Endothelial cell of umbilical vein (primary cell): ENCODE measurements around the gene PITPNM3. TPM values are rescaled to one million over a fixed set of nuclear protein-coding genes. Genes with fewer than 3 reads are reported as not detected.

Experiments
- BruUV-seq: library from RNA; stranded (reverse); fragments of 400-500 nt; replicated peaks from 2 replicates; lab custom pipeline; 2021; lab: Mats Ljungman, UMichigan
- CTCF ChIA-PET: fragments of 300-600, 350-600 bp; sonication (Branson Sonifier 250); formaldehyde crosslinking; loops from one replicate; lab custom pipeline; 2021; ENCODE audit warnings: antibody characterized with exemption, inconsistent platforms; lab: Charles Lee
- POLR2A ChIA-PET: fragments of 300-600, 350-600 bp; sonication (Branson Sonifier 250); formaldehyde crosslinking; loops from one replicate; lab custom pipeline; 2021; ENCODE audit warnings: antibody characterized with exemption, inconsistent platforms; lab: Charles Lee
- DNase-seq: peaks from one replicate; pipeline ENCODE4 v3.0.0-alpha.2; 2011; ENCODE audit warnings: low read depth, low spot score
- FAIRE-seq: peaks from 2 replicates; lab custom pipeline; 2011; peaks lifted over from hg19 to GRCh38; lab: Jason Lieb, UNC
- H2AFZ ChIP-seq: 2 replicates; pipeline ENCODE4 v1.6.0; 2012; ENCODE audit warnings: low read depth, low read length, control low read depth, inconsistent platforms
- H3K27ac ChIP-seq: 2 replicates; pipeline ENCODE4 v1.5.1; 2011; ENCODE audit warnings: low read depth, mild to moderate bottlenecking, control low read depth, low read length, moderate library complexity; ENCODE audit not compliant: insufficient read depth
- H3K27me3 ChIP-seq, 2 experiments: 2 replicates each; pipeline versions ENCODE4 v1.6.0 to v1.6.1; 2011; ENCODE audit warnings: low read length in 2 of 2, mixed read lengths in 1 of 2; ENCODE audit not compliant: control insufficient read depth in 2 of 2, insufficient read depth in 2 of 2
- H3K36me3 ChIP-seq, 2 experiments: 2 replicates in 1 of 2; 3 replicates in 1 of 2; pipeline ENCODE4 v1.5.1; 2011; ENCODE audit warnings: low read length in 2 of 2, mild to moderate bottlenecking in 1 of 2, moderate library complexity in 1 of 2; ENCODE audit not compliant: control insufficient read depth in 2 of 2, insufficient read depth in 2 of 2; ENCODE audit errors: extremely low read depth in 1 of 2
- H3K4me1 ChIP-seq: 3 replicates; pipeline ENCODE4 v1.5.1; 2011; ENCODE audit warnings: mild to moderate bottlenecking, low read length; ENCODE audit not compliant: control insufficient read depth, insufficient read depth; ENCODE audit errors: extremely low read depth
- H3K4me2 ChIP-seq: 2 replicates; pipeline ENCODE4 v1.6.1; 2011; ENCODE audit warnings: low read length, control low read depth, mixed read lengths; ENCODE audit not compliant: insufficient read depth
- H3K4me3 ChIP-seq, 3 experiments: fragments of 200-600 bp in 1 of 3; sonication (generic), shearing (Covaris generic) in 1 of 3; replicated peaks in 1 of 3; 2 replicates each; pipeline ENCODE4 v1.5.1; 2011 to 2016; ENCODE audit warnings: control low read depth in 3 of 3, low read length in 3 of 3, mild to moderate bottlenecking in 2 of 3, inconsistent platforms in 1 of 3, low read depth in 1 of 3, moderate library complexity in 1 of 3; ENCODE audit not compliant: insufficient read depth in 1 of 3
- H3K79me2 ChIP-seq: 2 replicates; pipeline ENCODE4 v1.6.0; 2012; ENCODE audit warnings: low read length, inconsistent platforms; ENCODE audit not compliant: control insufficient read depth, insufficient read depth
- H3K9ac ChIP-seq: replicated peaks from 2 replicates; pipeline ENCODE3; 2011; ENCODE audit warnings: low read length, control low read depth; ENCODE audit not compliant: insufficient read depth; ENCODE audit errors: extremely low read depth
- H3K9me1 ChIP-seq: replicated peaks from 3 replicates; pipeline ENCODE4 v1.6.0; 2011; ENCODE audit warnings: mild to moderate bottlenecking, low read length; ENCODE audit not compliant: control insufficient read depth, insufficient read depth; ENCODE audit errors: extremely low read depth
- H3K9me3 ChIP-seq: replicated peaks from 2 replicates; pipeline ENCODE4 v1.5.1; 2012; ENCODE audit warnings: low read length, inconsistent platforms; ENCODE audit not compliant: control insufficient read depth, insufficient read depth
- H4K20me1 ChIP-seq: replicated peaks from 2 replicates; pipeline ENCODE3; 2011; ENCODE audit warnings: mild to moderate bottlenecking, low read length; ENCODE audit not compliant: control insufficient read depth, insufficient read depth; ENCODE audit errors: extremely low read depth
- CTCF ChIP-seq, 2 donors: IDR thresholded peaks; 1 replicate in 1 of 2; 2 replicates in 1 of 2; pipeline ENCODE4 v1.5.1; 2011; ENCODE audit warnings: low read length in 2 of 2, mild to moderate bottlenecking in 2 of 2, moderate library complexity in 2 of 2, control low read depth in 1 of 2, inconsistent platforms in 1 of 2, low read depth in 1 of 2; ENCODE audit not compliant: insufficient read depth in 1 of 2; ENCODE audit errors: extremely low read depth in 1 of 2
- EZH2 ChIP-seq: IDR thresholded peaks from 2 replicates; pipeline ENCODE4 v1.6.1; 2012; ENCODE audit warnings: borderline replicate concordance, low read depth, mild to moderate bottlenecking, moderate library complexity, low read length, inconsistent platforms; ENCODE audit not compliant: severe bottlenecking
- FOS ChIP-seq: IDR thresholded peaks from 2 replicates; pipeline ENCODE4 v1.6.1; 2011; ENCODE audit warnings: mild to moderate bottlenecking, low read length, moderate library complexity, borderline replicate concordance; ENCODE audit not compliant: insufficient read depth
- GATA2 ChIP-seq: IDR thresholded peaks from 2 replicates; pipeline ENCODE4 v1.7.0; 2011; ENCODE audit warnings: low read depth, mild to moderate bottlenecking, moderate library complexity, mixed read lengths, low read length; ENCODE audit not compliant: insufficient read length, insufficient read depth
- JUN ChIP-seq: IDR thresholded peaks from 2 replicates; pipeline ENCODE4 v1.6.1; 2011; ENCODE audit warnings: borderline replicate concordance, low read depth; ENCODE audit not compliant: insufficient read length, insufficient read depth
- MAX ChIP-seq: IDR thresholded peaks from 2 replicates; pipeline ENCODE4 v1.6.1; 2011; ENCODE audit not compliant: insufficient read depth, insufficient read length
- MYC ChIP-seq: IDR thresholded peaks from one replicate; pipeline ENCODE4 v1.6.1; 2011; ENCODE audit warnings: mild to moderate bottlenecking, low read depth, low read length
- POLR2A ChIP-seq: IDR thresholded peaks from 2 replicates; pipeline ENCODE4 v1.6.1; 2012; ENCODE audit warnings: low read depth, mild to moderate bottlenecking, control low read depth, low read length
- POLR2AphosphoS5 ChIP-seq: IDR thresholded peaks from 2 replicates; pipeline ENCODE4 v1.6.1; 2012; ENCODE audit warnings: low read depth, mild to moderate bottlenecking, control low read depth, low read length, moderate library complexity; ENCODE audit not compliant: insufficient read depth
- dilution Hi-C: fragments of 300-500 bp; cut with MboI; formaldehyde crosslinking; loops from one replicate; pipeline ENCODE4 v1.15.0; 2019; ENCODE audit warnings: low sequenced_read_pairs; ENCODE audit not compliant: extremely low pct_ligation_motif_present
- intact Hi-C: fragments of 100-400 bp; cut with micrococcal nuclease; formaldehyde crosslinking; loops from one replicate; pipeline ENCODE4 v1.10.0; 2022
- polyA plus RNA-seq, 4 experiments: library from polyadenylated mRNA; depleted of rRNA in 3 of 4; stranded (reverse) in 3 of 4; unstranded in 1 of 4; fragments of >200 nt; gene quantifications; 2 replicates each; pipeline versions ENCODE4 v1.2.1 to v1.2.3, GENCODE V29; 2011 to 2012; ENCODE audit warnings: missing spikeins in 1 of 4
- total RNA-seq: library from RNA; stranded (reverse); gene quantifications from 2 replicates; pipeline ENCODE4 v1.2.3, GENCODE V29; 2021

PITPNM3 gene
- total and polyA plus RNA-seq, 2 donors (not counting 3 experiments of a cell fraction or from before 2014, with no cell fraction given): 1.0 to 1.9 TPM

GRCh38 chr17:6557040-6557438, 684 bp upstream of the PITPNM3 start:
- POLR2A ChIA-PET: no interaction called here
- Histone ChIP-seq H3K4me2 (no peak overlapping the region), H3K9ac (no peak overlapping the region), H3K9me1 (no peaks in the 10 kb centered on the region), H3K79me2 (no peaks in the 10 kb centered on the region), H3K36me3 (no peaks in the 10 kb centered on the region), H3K4me1 (peaks cover 3% of the 10 kb centered on the region), H3K9me3 (no peaks in the 10 kb centered on the region), H3K27me3 (peaks cover 9 to 18% of the 10 kb centered on the region in 2 experiments), H4K20me1 (no peaks in the 10 kb centered on the region), H2AFZ (no peak overlapping the region), H3K27ac (no peak overlapping the region), H3K4me3 (no peak overlapping the region)
- no peak for TF ChIP-seq MAX
- no peak for TF ChIP-seq EZH2
- TF ChIP-seq POLR2A: no peak
- no peak for TF ChIP-seq FOS
- TF ChIP-seq CTCF (IDR thresholded peaks at IDR 0.05; ENCODE audit: extremely low read depth in 1 of 2, insufficient read depth in 1 of 2, low read depth in 1 of 2, low read length in 2 of 2): no peak
- no peak for TF ChIP-seq GATA2
- TF ChIP-seq POLR2AphosphoS5: no peak
- no peak for TF ChIP-seq MYC
- TF ChIP-seq JUN: no peak
- CTCF ChIA-PET: interaction anchor here (0.8 to 1.4 kb wide), 5 partner anchors 8 to 86 kb away, joined by 3 to 8 read pairs (median 4); no protein-coding TSS in a partner anchor
- intact Hi-C loops (no loop called here), dilution Hi-C loops (no loop called here)
- BruUV-seq: no TSS peak
- no peak for FAIRE-seq
- DNase-seq: no peak
